ENCODE measurements around the gene PRDX3.

- TF ChIP-seq CTCF (IDR thresholded peaks at IDR 0.05; ENCODE audit: low read depth, low read length, missing input control) (no peak), TAF1 (conservative IDR thresholded peaks at IDR 0.05) (no peak), HNF4A (conservative IDR thresholded peaks at IDR 0.05) (no peak), FOXA1 (IDR thresholded peaks at IDR 0.05) (no peak), ATF3 (IDR thresholded peaks at IDR 0.05) (no peak), JUND (IDR thresholded peaks at IDR 0.05) (no peak), RAD21 (IDR thresholded peaks at IDR 0.05) (no peak), YY1 (IDR thresholded peaks at IDR 0.05) (no peak), GABPA (IDR thresholded peaks at IDR 0.05 in 1 of 2, conservative IDR thresholded peaks at IDR 0.05 in 1 of 2) (no peak), NR2F2 (IDR thresholded peaks at IDR 0.05) (no peak), SP1 (IDR thresholded peaks at IDR 0.05) (no peak)
- TF ChIP-seq, protein P1, sequence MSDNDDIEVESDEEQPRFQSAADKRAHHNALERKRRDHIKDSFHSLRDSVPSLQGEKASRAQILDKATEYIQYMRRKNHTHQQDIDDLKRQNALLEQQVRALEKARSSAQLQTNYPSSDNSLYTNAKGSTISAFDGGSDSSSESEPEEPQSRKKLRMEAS (IDR thresholded peaks at IDR 0.05), result no peak
Measured at GRCh38 chr10:119219871-119220270, 41.3 kb upstream of the PRDX3 start.
